ENCODE results near the gene CPN1.
A peak's percentile ranks its signal among the peaks of the same experiment; 100 is the strongest.
"Not testable (repeated sequence)": the region's sequence is repeated elsewhere in the genome, so short reads cannot be mapped to it uniquely, and the experiment has no call there.

The CPN1 gene

GRCh38 chr10:100020886-100021253 lies 60.8 kb downstream of the CPN1 start:
- no peak for DNase-seq

- DNase-seq, result peak in 1 of 2 experiments; percentile 20
Observed at GRCh38 chr10:100020142-100020885, 61.4 kb downstream of the CPN1 start.

- DNase-seq, result no peak
Observed at GRCh38 chr10:100019787-100020141, 61.9 kb downstream of the CPN1 start.

- DNase-seq, result no peak
Observed at GRCh38 chr10:100014071-100014762, 67.5 kb downstream of the CPN1 start.

- no peak for DNase-seq
Observed at GRCh38 chr10:100013621-100014020, 68.0 kb downstream of the CPN1 start.

GRCh38 chr10:100011906-100012305 lies 69.8 kb downstream of the CPN1 start:
- DNase-seq, result not testable (repeated sequence)

GRCh38 chr10:100009793-100010676 lies 71.6 kb downstream of the CPN1 start, which contains the start of gene DNMBP:
Gene DNMBP, minus strand, starts transcription at chr10:100009947. Its CDS starts 37,823 bp downstream, at chr10:99972124.
- DNase-seq, result peak; percentile 84 to 89

- no peak for DNase-seq
Observed at GRCh38 chr10:100009283-100009792, 72.3 kb downstream of the CPN1 start.

GRCh38 chr10:100008708-100009282 lies 72.9 kb downstream of the CPN1 start:
- no peak for DNase-seq

- DNase-seq, result no peak
Observed at GRCh38 chr10:100008142-100008522, 73.5 kb downstream of the CPN1 start.

GRCh38 chr10:100007231-100008141 lies 74.2 kb downstream of the CPN1 start:
- DNase-seq, result no peak

GRCh38 chr10:100006243-100006886 lies 75.3 kb downstream of the CPN1 start:
- peak in 1 of 2 experiments; percentile 19 for DNase-seq

GRCh38 chr10:100004805-100005510 lies 76.7 kb downstream of the CPN1 start:
- no peak for DNase-seq

GRCh38 chr10:100000109-100000644 lies 81.5 kb downstream of the CPN1 start:
- DNase-seq, result no peak

GRCh38 chr10:99999319-100000108 lies 82.2 kb downstream of the CPN1 start:
- no peak for DNase-seq

GRCh38 chr10:99998889-99999288 lies 82.8 kb downstream of the CPN1 start:
- DNase-seq, result no peak

GRCh38 chr10:99996671-99997648 lies 84.7 kb downstream of the CPN1 start:
- no peak for DNase-seq

- no peak for DNase-seq
Observed at GRCh38 chr10:99995713-99996112, 86.0 kb downstream of the CPN1 start.

All from activated T-cell treated with anti-CD3 and anti-CD28 coated beads, Interleukin-2, amount 50 U/mL, for 48 hours (primary cell).